GM12878 (cell line): ENCODE measurements around the gene CEP120. TPM values are rescaled to one million over a fixed set of nuclear protein-coding genes. Genes with fewer than 3 reads are reported as not detected.
"Not testable (repeated sequence)": the region's sequence is repeated elsewhere in the genome, so short reads cannot be mapped to it uniquely, and the experiment has no call there.

ENCODE experiments used
- ATAC-seq: fragments of 200-7000 bp; cut with Tn5 transposase; 3 replicates; pipeline ENCODE4 v1.9.1; 2020; ENCODE audit warnings: mild to moderate bottlenecking, moderate library complexity
- BruUV-seq: library from RNA; stranded (reverse); fragments of 400-500 nt; replicated peaks from 2 replicates; lab custom pipeline; 2021; lab: Mats Ljungman, UMichigan
- CTCF ChIA-PET: fragments of 300-600 bp; sonication (Branson Sonifier 250); formaldehyde crosslinking; extraction: SDS; loops from one replicate; lab custom pipeline; 2021; ENCODE audit warnings: inconsistent platforms; lab: Yijun Ruan, JAX
- POLR2A ChIA-PET: fragments of 350-600 bp; formaldehyde crosslinking; extraction: SDS; loops from one replicate; lab custom pipeline; 2021; ENCODE audit warnings: inconsistent platforms; lab: Charles Lee
- RAD21 ChIA-PET: fragments of 300-600 bp; sonication (Branson Sonifier 250); formaldehyde crosslinking; loops from one replicate; lab custom pipeline; 2023; ENCODE audit warnings: antibody characterized with exemption; ENCODE audit not compliant: unreplicated experiment; lab: Charles Lee
- SMC1A ChIA-PET: fragments of 300-600 bp; sonication (Branson Sonifier 250); formaldehyde crosslinking; loops from one replicate; lab custom pipeline; 2023; ENCODE audit not compliant: unreplicated experiment, uncharacterized antibody; lab: Charles Lee
- DNase-seq: peaks from one replicate; pipeline ENCODE4 v3.0.0-alpha.2; 2011; ENCODE audit warnings: low read depth, low spot score
- FAIRE-seq: peaks from 3 replicates; lab custom pipeline; 2011; peaks lifted over from hg19 to GRCh38; lab: Jason Lieb, UNC
- H2AFZ ChIP-seq: 2 replicates; pipeline ENCODE4 v1.6.0; 2011; ENCODE audit warnings: low read depth, low read length, control low read depth; ENCODE audit not compliant: control insufficient read depth
- H3K27ac ChIP-seq: 2 replicates; pipeline ENCODE4 v1.5.1; 2011; ENCODE audit warnings: control low read depth; ENCODE audit not compliant: control insufficient read depth, insufficient read depth
- H3K27me3 ChIP-seq, 2 experiments: replicated peaks in 1 of 2; 2 replicates each; pipeline versions ENCODE4 v1.6.0 to v1.6.1; 2011; ENCODE audit warnings: low read length in 1 of 2; ENCODE audit not compliant: control insufficient read depth in 2 of 2, insufficient read depth in 2 of 2
- H3K36me3 ChIP-seq, 2 experiments: 2 replicates each; pipeline ENCODE4 v1.5.1; 2011; ENCODE audit warnings: low read length in 1 of 2; ENCODE audit not compliant: control insufficient read depth in 2 of 2, insufficient read depth in 2 of 2
- H3K4me1 ChIP-seq: 2 replicates; pipeline ENCODE4 v1.6.1; 2011; ENCODE audit warnings: mild to moderate bottlenecking, low read length, moderate library complexity, mixed read lengths; ENCODE audit not compliant: control insufficient read depth, insufficient read depth
- H3K4me2 ChIP-seq: 2 replicates; pipeline ENCODE4 v1.6.0; 2011; ENCODE audit warnings: control low read depth; ENCODE audit not compliant: control insufficient read depth, insufficient read depth
- H3K4me3 ChIP-seq: fragments of 200-600 bp; sonication (generic); 2 replicates; pipeline ENCODE4 v1.5.1; 2016
- H3K79me2 ChIP-seq: 2 replicates; pipeline ENCODE4 v1.6.0; 2011; ENCODE audit warnings: low read length; ENCODE audit not compliant: control insufficient read depth, insufficient read depth
- H3K9ac ChIP-seq: 2 replicates; pipeline ENCODE4 v1.8.0; 2011; ENCODE audit warnings: low read length, control low read depth, mixed read lengths; ENCODE audit not compliant: control insufficient read depth, insufficient read depth
- H3K9me3 ChIP-seq: replicated peaks from 3 replicates; pipeline ENCODE4 v1.5.1; 2011; ENCODE audit warnings: mild to moderate bottlenecking, low read length; ENCODE audit not compliant: control insufficient read depth, insufficient read depth
- H4K20me1 ChIP-seq: 2 replicates; pipeline ENCODE4 v1.6.0; 2011; ENCODE audit not compliant: control insufficient read depth, insufficient read depth
- TCF12 ChIP-seq: IDR thresholded peaks from 2 replicates; pipeline ENCODE4 v1.6.1; 2011; ENCODE audit warnings: low read depth, mild to moderate bottlenecking, low read length
- TCF3 ChIP-seq: IDR thresholded peaks from 2 replicates; pipeline ENCODE4 v1.6.1; 2012; ENCODE audit warnings: low read depth, mild to moderate bottlenecking, low read length, borderline replicate concordance; ENCODE audit not compliant: insufficient read depth
- WGBS: methylation state at CpG from one replicate; pipeline ENCODE4 v1.1.6; 2016; ENCODE audit warnings: low lambda C conversion rate; ENCODE audit not compliant: insufficient replicate concordance, insufficient coverage; ENCODE audit errors: missing lambda C conversion rate; 5-methylcytosine and 5-hydroxymethylcytosine counted together
- in situ Hi-C: fragments of 300-500 bp; cut with MboI; formaldehyde crosslinking; loops from 9 replicates; pipeline ENCODE4 v1.14.3; 2018; ENCODE audit warnings: mixed read lengths
- intact Hi-C: fragments of 100-400 bp; cut with micrococcal nuclease; formaldehyde crosslinking; loops from one replicate; pipeline ENCODE4 v1.14.2; 2022; ENCODE audit not compliant: unreplicated experiment
- polyA plus RNA-seq, 11 experiments: library from polyadenylated mRNA; depleted of rRNA in 4 of 11; unstranded in 6 of 11; stranded (reverse) in 5 of 11; fragments of >200 nt; fragmentation: Nextera tagmentation in 4 of 11; fragmentation: Illumina TruSeq in 1 of 11; extraction: Ambion mirVana in 4 of 11; extraction: Trizol in 1 of 11; gene quantifications; 1 replicate in 1 of 11; 2 replicates in 10 of 11; pipeline versions ENCODE4 v1.2.1 to v1.2.3, GENCODE V29; 2011 to 2016; ENCODE audit warnings: inconsistent platforms in 2 of 11, missing spikeins in 2 of 11, low read depth in 1 of 11
- total RNA-seq, 4 experiments: library from RNA; depleted of rRNA in 3 of 4; stranded (reverse); fragments of >200 nt in 3 of 4; fragmentation: Illumina TruSeq in 1 of 4; extraction: Trizol in 1 of 4; gene quantifications; 2 replicates each; pipeline versions ENCODE4 v1.2.1 to v1.2.3, GENCODE V29; 2013 to 2021

The CEP120 gene
- total and polyA plus RNA-seq, 10 of the 15 experiments (the other 5 are each of a cell fraction or from before 2014, with no cell fraction given): 4.1 to 23.0 (median 13.1) TPM

DNA sequence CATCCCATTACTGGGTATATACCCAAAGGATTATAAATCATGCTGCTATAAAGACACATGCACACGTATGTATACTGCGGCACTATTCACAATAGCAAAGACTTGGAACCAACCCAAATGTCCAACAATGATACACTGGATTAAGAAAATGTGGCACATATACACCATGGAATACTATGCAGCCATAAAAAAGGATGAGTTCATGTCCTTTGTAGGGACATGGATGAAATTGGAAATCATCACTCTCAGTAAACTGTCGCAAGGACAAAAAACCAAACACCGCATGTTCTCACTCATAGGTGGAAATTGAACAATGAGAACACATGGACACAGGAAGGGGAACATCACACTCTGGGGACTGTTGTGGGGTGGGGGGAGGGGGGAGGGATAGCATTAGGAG lies 35.8 kb upstream of the CEP120 start:
- BruUV-seq, H3K4me2 ChIP-seq, CTCF ChIA-PET, DNase-seq, RAD21 ChIA-PET, H3K9me3 ChIP-seq, H3K27me3 ChIP-seq, H3K9ac ChIP-seq, H3K27ac ChIP-seq, ATAC-seq, intact Hi-C loops, H3K79me2 ChIP-seq, H3K4me3 ChIP-seq, H3K36me3 ChIP-seq, H2AFZ ChIP-seq, POLR2A ChIA-PET, in situ Hi-C loops, H4K20me1 ChIP-seq, SMC1A ChIA-PET, FAIRE-seq: not testable (repeated sequence)
- 83% methylated on average over 4 of the region's 4 CpGs for WGBS
- peaks cover 11% of the 10 kb centered on the region for H3K4me1 ChIP-seq

DNA sequence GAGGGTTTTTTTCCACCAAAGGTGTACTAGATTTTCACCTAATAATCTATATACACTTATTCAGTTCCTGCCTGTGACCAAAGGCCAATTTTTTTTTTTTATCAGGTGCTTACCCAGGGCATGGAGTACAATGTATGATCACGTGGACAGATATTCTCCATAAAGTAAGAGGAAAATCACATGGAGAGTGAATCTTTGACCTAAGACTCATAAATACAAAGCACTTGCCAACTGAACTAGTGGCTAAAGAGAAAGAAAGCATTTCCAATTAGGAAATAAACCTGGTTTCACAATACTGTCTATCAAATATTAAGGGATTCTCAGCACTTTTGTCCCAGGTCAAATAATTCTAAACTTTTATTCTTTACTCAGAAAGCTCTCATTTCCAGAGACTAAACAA lies 33.0 kb upstream of the CEP120 start:
- RAD21 ChIA-PET: interaction anchor here (1.5 kb wide), 1 partner anchor 32 kb away, joined by 5 read pairs; no protein-coding TSS in a partner anchor
- TF ChIP-seq TCF3 (no peak), TCF12 (no peak)
- TF ChIP-seq, all 136 proteins: peak for 0
- no peak overlapping the region for H3K4me2 ChIP-seq
- no peak overlapping the region for H3K4me3 ChIP-seq
- no peak overlapping the region for H3K27ac ChIP-seq
- ChIA-PET CTCF (no interaction called here), SMC1A (no interaction called here), POLR2A (no interaction called here)
- H2AFZ ChIP-seq: no peak overlapping the region
- H3K9ac ChIP-seq: no peak overlapping the region
- 100% methylated on average over 1 of the region's 1 CpG for WGBS
- no peaks in the 10 kb centered on the region for H3K79me2 ChIP-seq
- FAIRE-seq: no peak
- H3K9me3 ChIP-seq: no peaks in the 10 kb centered on the region
- H3K36me3 ChIP-seq: no peaks in the 10 kb centered on the region
- in situ Hi-C loops: no loop called here
- no peaks in the 10 kb centered on the region for H4K20me1 ChIP-seq
- H3K27me3 ChIP-seq: no peaks in the 10 kb centered on the region
- no TSS peak for BruUV-seq
- intact Hi-C loops: no loop called here
- peaks cover 12% of the 10 kb centered on the region for H3K4me1 ChIP-seq
- ATAC-seq: no peak
- DNase-seq: no peak
